Ishikawa (cell line): ENCODE measurements around the gene NRM.

Experiments
- CEBPB ChIP-seq: IDR thresholded peaks from 2 replicates; pipeline ENCODE4 v1.6.1; 2012
- CREB1 ChIP-seq: IDR thresholded peaks from 2 replicates; pipeline ENCODE4 v1.6.1; 2012; ENCODE audit warnings: low read depth
- EGR1 ChIP-seq: IDR thresholded peaks from 2 replicates; pipeline ENCODE4 v1.6.1; 2012
- EP300 ChIP-seq: IDR thresholded peaks from 2 replicates; pipeline ENCODE4 v1.6.1; 2012; ENCODE audit warnings: borderline replicate concordance
- FOXM1 ChIP-seq: IDR thresholded peaks from 2 replicates; pipeline ENCODE4 v1.6.1; 2012; ENCODE audit warnings: low read depth, borderline replicate concordance
- NFIC ChIP-seq: IDR thresholded peaks from 2 replicates; pipeline ENCODE4 v1.6.1; 2012
- RAD21 ChIP-seq: IDR thresholded peaks from 2 replicates; pipeline ENCODE4 v1.6.1; 2012; ENCODE audit warnings: low read depth
- TAF1 ChIP-seq: IDR thresholded peaks from 2 replicates; pipeline ENCODE4 v1.6.1; 2012; ENCODE audit warnings: low read depth, mild to moderate bottlenecking
- TCF12 ChIP-seq: IDR thresholded peaks from 2 replicates; pipeline ENCODE4 v1.6.1; 2012; ENCODE audit warnings: low read depth
- TEAD4 ChIP-seq: IDR thresholded peaks from 2 replicates; pipeline ENCODE4 v1.6.1; 2012
- YY1 ChIP-seq: IDR thresholded peaks from 2 replicates; pipeline ENCODE4 v1.6.1; 2012; ENCODE audit warnings: low read depth
- ZBTB7A ChIP-seq: IDR thresholded peaks from 2 replicates; pipeline ENCODE4 v1.6.1; 2012; ENCODE audit warnings: low read depth
- TF ChIP-seq, protein P1 (sequence below): IDR thresholded peaks from 2 replicates; pipeline ENCODE4 v1.6.1; 2012
- TF ChIP-seq, protein P2 (sequence below): IDR thresholded peaks from 2 replicates; pipeline ENCODE4 v1.6.1; 2012
- TF ChIP-seq, protein P3 (sequence below): IDR thresholded peaks from 2 replicates; pipeline ENCODE4 v1.6.1; 2012; ENCODE audit warnings: low read depth, mild to moderate bottlenecking

Gene NRM, protein sequence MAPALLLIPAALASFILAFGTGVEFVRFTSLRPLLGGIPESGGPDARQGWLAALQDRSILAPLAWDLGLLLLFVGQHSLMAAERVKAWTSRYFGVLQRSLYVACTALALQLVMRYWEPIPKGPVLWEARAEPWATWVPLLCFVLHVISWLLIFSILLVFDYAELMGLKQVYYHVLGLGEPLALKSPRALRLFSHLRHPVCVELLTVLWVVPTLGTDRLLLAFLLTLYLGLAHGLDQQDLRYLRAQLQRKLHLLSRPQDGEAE

DNA sequence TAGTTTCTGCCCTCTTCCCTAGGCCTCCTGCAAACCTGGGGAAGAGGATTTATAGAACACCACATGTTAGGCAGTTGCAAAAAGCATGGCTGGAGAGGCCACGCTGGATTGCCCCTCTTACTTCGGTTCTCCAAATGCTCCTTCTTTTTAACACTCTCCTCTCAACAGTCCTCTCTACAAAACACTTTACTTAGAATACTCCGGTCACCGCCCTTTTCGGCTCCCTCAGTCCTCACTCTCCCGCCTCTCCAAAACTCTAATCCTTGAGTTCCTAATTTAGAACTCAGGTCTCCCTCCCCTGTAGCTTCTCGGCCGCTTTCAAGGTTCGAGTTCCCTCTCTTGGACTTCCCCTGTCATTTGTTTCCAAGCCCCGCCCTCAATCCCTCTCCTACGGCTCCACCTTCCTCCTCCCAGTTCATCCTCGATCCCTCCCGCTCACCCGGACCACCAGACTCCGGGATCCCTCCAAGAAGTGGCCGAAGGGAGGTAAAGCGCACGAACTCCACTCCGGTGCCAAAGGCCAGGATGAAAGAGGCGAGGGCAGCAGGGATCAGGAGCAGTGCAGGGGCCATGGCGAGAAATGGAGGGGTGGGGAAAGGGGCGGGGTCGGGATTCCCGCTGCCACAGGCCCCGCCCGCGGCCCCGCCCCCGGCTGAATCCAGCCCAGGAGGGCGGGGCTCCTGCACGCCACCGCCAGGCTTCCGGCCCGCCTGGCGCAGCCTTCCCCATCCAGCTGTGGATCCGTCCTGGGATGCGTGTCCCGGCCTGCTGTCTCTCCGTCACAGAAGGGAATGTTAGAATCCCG lies at the start of gene NRM:
TSS of gene NRM (minus strand) at position 582 of the 805 bp plus-strand sequence. CDS start at position 572, 10 bp downstream.
- TF ChIP-seq, protein P1, sequence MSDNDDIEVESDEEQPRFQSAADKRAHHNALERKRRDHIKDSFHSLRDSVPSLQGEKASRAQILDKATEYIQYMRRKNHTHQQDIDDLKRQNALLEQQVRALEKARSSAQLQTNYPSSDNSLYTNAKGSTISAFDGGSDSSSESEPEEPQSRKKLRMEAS = peak; percentile 29; the same call in 1 of the 2 replicates
- TF ChIP-seq, protein P2, sequence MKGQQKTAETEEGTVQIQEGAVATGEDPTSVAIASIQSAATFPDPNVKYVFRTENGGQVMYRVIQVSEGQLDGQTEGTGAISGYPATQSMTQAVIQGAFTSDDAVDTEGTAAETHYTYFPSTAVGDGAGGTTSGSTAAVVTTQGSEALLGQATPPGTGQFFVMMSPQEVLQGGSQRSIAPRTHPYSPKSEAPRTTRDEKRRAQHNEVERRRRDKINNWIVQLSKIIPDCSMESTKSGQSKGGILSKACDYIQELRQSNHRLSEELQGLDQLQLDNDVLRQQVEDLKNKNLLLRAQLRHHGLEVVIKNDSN = no peak
- TF ChIP-seq CEBPB = no peak
- 0 out of 2 replicates have a peak, but pooled peaks have one; percentile 35 for TF ChIP-seq YY1
- TF ChIP-seq TAF1 = 0 out of 2 replicates have a peak, but pooled peaks have one; percentile 30
- TF ChIP-seq EGR1 = no peak
- no peak for TF ChIP-seq RAD21
- TF ChIP-seq CREB1 = no peak

DNA sequence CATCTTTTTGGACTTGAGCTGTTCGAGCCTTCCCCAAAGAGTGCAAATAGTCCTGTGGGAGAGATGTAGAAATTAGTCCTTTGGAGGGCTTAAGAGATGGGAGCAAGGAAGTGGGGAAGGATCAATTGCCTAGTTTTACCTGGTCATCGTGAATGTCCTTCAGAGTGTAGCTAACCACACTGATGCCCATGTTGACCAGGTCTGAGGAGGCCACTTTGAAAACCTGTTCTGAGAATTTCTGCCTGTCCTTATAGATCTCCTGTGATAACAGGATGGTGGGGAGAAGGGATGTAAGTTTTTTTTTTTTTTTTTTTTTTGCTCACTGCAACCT lies 49.7 kb upstream of the NRM start:
- TF ChIP-seq, protein P1 = no peak
- no peak for TF ChIP-seq FOXM1
- TF ChIP-seq, protein P3, sequence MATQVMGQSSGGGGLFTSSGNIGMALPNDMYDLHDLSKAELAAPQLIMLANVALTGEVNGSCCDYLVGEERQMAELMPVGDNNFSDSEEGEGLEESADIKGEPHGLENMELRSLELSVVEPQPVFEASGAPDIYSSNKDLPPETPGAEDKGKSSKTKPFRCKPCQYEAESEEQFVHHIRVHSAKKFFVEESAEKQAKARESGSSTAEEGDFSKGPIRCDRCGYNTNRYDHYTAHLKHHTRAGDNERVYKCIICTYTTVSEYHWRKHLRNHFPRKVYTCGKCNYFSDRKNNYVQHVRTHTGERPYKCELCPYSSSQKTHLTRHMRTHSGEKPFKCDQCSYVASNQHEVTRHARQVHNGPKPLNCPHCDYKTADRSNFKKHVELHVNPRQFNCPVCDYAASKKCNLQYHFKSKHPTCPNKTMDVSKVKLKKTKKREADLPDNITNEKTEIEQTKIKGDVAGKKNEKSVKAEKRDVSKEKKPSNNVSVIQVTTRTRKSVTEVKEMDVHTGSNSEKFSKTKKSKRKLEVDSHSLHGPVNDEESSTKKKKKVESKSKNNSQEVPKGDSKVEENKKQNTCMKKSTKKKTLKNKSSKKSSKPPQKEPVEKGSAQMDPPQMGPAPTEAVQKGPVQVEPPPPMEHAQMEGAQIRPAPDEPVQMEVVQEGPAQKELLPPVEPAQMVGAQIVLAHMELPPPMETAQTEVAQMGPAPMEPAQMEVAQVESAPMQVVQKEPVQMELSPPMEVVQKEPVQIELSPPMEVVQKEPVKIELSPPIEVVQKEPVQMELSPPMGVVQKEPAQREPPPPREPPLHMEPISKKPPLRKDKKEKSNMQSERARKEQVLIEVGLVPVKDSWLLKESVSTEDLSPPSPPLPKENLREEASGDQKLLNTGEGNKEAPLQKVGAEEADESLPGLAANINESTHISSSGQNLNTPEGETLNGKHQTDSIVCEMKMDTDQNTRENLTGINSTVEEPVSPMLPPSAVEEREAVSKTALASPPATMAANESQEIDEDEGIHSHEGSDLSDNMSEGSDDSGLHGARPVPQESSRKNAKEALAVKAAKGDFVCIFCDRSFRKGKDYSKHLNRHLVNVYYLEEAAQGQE = no peak
- no peak for TF ChIP-seq TEAD4
- TF ChIP-seq TCF12 = no peak
- TF ChIP-seq CREB1 = no peak
- TF ChIP-seq, protein P2 = no peak
- no peak for TF ChIP-seq EGR1
- TF ChIP-seq EP300 = no peak
- TF ChIP-seq TAF1 = no peak
- no peak for TF ChIP-seq YY1
- TF ChIP-seq RAD21 = no peak
- no peak for TF ChIP-seq ZBTB7A

DNA sequence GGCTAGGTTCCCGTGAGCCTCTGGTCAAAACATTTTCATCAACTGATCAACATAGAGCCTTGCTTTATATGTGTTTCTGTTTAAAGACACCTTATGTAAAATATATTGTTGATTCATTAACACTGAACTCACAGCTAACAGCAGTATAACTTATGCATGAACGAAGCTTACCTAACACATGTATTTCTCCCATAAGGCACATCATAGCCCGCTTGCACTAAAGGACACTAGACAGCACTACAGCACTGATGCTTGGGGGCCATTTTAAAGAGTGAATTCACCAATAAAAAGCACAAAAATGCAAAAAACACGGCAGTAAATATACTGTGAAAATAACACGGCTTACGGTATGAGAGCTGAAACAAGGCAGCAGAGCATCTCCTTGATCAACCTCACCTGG lies 47.7 kb upstream of the NRM start:
- TF ChIP-seq YY1 = no peak
- no peak for TF ChIP-seq TCF12
- TF ChIP-seq TAF1 = no peak
- no peak for TF ChIP-seq CEBPB
- TF ChIP-seq, protein P3 = no peak
- no peak for TF ChIP-seq ZBTB7A
- no peak for TF ChIP-seq CREB1
- TF ChIP-seq, protein P2 = no peak
- no peak for TF ChIP-seq EGR1
- TF ChIP-seq EP300 = no peak
- no peak for TF ChIP-seq NFIC
- TF ChIP-seq, protein P1 = no peak
- TF ChIP-seq RAD21 = no peak
- no peak for TF ChIP-seq FOXM1
- no peak for TF ChIP-seq TEAD4

DNA sequence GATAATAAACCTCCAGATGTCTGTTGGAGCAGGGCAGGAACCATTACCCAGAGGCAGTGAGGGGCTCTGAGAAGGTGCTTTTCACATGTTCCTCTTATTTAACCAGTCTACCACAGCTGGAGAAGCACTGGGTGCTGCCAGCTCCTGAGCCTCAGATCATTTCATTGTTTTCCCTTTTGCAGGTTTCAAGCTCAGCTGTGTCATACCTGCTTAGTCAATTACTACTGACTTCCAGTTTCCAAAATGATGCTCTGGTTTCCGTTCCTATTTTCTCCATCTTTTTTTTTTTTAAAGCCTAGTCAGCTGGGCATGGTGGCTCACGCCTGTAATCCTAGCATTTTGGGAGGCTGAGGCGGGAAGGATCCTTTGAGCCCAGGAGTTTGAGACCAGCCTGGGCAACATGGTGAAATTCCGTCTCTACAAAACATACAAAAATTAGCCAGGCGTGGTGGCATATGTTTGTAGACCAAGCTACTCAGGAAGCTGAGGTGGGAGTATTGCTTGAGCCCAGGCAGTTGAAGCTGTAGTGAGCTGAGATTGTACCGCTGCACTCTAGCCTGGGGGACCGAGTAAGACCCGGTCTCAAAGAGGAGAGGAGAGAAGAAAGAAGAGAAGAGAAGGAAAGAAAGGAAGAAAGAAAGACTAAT lies 45.0 kb upstream of the NRM start:
- TF ChIP-seq NFIC (no peak), ZBTB7A (no peak), YY1 (no peak), CREB1 (no peak), TCF12 (no peak), CEBPB (no peak), RAD21 (no peak), EGR1 (no peak), EP300 (no peak)
- TF ChIP-seq, protein P1 = no peak
